Measurements from ENCODE around the gene PELI2.
A peak's percentile ranks its signal among the peaks of the same experiment; 100 is the strongest.

PELI2 gene

GRCh38 chr14:56117765-56118610 lies at the start of gene PELI2:
Gene PELI2, plus strand, starts transcription at chr14:56118411. Its CDS starts 250 bp downstream, at chr14:56118661.
- peak; percentile 100 for DNase-seq

DNA sequence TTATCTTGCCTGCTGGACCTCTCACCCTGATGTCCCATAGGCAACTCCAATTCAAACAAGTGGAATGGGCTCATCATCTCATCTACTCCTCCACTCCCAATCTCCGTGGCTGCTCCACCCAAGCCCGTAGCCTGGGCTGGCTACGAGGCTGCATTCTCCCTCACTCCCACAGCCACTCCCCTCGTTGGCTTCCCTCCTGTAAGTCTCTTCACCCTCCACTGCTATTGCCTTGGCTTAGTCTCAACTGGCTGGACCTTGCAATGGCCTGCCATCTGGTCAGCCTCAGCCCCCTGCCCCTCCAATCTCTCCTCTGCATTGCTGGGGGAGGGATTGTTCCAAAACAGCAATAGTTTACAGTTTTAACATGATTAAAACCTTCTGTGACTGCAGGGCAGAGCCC lies 44.4 kb upstream of the PELI2 start:
- DNase-seq = no peak

- no peak for DNase-seq
These were observed 42.9 kb upstream of the PELI2 start for GRCh38 chr14:56075301-56075700.

DNA sequence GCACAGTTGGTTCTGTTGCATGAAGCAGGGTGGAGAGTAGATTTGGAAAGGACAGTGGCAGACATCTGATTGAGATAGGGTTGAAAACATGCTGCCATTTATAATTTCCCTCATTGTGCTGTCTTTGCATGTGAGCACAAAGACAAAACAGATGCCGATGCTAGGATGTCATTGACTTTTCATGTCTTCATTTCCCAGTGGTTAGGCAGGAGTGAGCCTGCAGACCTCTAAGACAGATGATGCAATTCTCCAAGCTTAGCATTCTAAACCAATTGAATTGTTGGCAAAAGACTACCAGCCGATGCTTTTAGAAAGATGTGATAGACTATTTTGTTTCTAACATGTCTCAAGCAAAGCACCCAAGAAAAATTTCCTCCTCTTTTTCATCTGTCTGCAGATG lies 37.1 kb upstream of the PELI2 start:
- no peak for DNase-seq

- no peak for DNase-seq
These were observed 35.3 kb upstream of the PELI2 start for GRCh38 chr14:56082880-56083279.

DNA sequence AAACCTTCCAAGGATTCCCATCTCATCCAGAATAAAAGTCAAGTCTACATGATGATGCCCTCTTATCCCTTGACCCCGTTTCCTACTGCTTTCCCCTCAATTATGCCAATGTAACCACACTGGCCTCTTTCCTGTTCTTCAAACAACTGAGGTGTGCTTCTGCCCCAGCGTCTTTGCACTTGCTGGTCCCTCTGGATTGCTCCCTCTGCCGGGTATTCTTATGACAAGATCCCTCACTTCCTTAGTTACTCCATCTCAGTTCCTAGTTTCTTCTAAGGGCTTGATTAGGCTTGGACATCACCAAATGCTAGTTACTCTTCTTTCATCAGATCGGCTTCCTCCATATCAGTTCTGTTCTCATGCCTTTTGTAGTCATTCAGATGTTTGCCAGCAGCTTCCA lies 32.7 kb upstream of the PELI2 start:
- DNase-seq = no peak

DNA sequence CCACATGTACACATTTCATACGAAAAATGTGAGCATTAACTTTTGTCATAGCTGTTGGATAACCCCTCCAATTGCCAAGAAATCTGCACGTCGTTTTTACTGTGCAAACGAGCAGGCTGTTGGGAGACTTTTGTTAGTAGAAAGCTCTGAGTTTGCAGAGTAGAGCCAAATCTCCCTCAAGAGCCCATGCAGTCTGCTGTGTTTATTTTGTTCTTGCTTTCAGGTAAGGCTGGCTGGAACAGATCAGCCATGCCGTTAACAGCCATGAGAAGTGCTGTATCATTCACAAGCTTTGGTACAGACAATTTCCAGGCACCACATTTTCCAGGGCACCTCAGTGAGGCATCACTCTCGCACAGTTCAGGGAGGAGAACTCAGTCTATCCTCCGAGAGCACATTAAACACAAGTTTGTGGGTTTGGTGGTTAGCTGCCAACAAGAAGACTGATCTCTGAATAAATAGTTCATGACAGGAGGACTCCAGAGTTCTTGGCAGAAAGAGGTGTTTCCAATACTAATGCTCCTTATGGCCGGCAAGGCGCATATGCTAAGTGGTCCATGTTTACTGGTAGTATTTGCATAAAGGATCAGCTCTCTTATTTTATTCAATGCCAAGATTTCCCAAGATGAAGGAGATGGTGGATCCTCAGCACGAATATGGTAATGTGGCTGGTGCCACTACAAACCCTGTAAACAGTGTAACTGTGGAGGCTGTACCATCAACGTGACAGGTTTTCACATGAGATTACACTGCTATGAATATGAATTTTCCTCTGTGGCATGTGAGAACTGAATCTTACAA lies 30.3 kb upstream of the PELI2 start:
- peak; percentile 17 for DNase-seq

DNA sequence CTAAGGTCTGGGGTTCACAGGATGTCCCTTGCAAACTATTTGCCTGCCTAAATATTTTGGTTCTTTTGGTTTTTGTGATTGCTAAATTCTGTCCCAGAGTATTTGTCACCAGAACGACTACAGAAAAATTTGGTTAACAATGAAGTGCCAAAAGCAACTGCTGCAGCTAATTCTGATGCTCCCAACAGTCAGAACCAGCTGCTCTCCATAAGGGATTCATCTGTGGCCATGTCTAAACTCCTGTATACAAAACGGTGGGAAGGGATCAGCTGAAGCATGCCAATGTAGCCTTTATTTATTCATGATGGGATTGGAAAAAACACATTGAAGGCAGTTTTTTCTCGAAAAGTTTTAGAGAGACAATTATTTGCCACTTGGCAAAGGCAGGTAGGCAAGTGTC lies 29.3 kb upstream of the PELI2 start:
- no peak for DNase-seq

DNA sequence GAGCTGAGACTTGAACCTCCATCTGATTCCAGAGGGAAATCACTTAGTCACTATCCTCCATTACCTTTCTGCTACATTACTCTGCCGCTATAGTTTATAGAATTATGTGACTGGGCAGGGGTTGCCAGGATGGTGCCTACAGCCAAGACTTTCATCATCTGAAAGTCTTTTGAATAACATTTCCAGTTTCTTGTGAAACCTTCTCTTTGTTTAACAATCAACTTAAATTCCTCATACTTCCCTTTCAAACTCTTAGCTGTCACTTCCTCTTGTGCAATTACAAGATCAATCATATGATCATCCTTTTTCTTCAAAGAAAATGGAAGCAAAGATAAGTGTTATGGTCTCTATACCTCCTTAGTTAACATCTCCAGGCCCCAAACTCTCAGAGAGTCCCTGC lies 25.4 kb upstream of the PELI2 start:
- no peak for DNase-seq

DNA sequence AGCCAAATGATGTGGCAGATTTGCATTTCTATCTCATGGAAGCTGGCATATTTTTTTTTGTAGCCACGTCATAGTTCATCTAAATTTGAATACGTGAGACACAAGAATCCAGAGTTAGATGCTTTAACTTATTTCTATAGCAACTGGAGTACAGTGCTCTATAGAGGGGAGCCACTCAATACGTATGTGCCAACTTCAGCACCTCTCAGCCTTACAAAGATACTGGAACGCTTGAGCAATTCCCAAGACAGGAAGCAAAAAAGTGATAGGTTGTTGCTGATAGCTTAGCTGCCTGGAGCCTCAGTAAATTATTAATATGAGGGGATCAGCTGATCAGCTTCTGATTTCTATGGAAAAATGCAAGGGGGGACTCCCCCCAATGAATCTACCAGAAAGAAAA lies 24.1 kb upstream of the PELI2 start:
- no peak for DNase-seq

DNA sequence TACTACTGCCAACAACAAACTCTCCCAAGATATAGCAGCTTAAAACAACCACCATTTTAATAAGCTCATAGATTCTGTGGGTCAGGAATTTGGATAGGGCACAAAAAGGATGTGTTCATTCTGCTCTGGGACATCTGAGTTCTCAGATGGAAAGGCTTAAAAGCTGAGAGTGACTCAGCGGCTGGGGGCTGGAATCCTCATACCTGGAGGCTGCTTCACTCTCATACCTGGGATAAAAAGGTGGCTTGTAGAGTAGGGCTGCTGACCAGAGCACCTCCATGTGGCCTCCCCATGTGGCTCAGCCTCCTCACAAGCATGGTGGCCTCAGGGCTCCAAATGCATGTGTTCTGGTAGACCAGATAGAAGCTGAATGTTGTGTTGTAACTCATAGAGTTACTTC lies 20.2 kb upstream of the PELI2 start:
- no peak for DNase-seq

DNA sequence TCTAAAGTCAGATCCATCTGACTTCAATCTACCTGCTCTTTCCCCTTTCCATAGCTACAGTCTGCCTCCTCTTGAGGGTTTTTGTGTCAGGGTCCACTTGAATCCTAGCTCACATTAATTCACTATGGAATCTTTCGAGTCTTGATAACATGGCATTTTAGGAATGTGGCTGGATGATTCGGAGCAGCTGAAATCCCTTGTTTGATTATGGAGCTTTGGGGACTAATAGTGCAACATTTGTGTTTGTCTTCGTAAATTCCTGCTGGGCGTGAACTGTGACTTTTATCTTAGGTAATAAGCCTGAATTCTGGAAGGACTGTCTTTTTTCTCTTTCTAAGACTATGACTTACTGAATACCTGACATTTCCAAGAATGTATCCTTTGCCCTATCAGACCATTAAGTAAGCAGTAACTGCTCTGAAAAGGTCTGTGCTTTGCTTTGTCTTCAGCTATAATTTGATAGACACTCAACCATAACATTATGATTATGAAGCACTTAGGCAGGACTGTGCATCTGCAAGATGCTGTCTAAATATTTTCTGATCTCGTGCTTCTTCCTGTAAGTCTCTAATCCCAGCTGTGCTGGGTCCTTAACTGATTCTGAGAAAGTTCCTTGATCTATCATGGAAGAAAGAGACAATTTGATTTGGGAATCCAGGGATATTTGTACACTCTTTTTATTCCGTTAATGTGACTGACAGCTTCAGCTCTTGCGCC lies 19.0 kb upstream of the PELI2 start:
- no peak for DNase-seq

GRCh38 chr14:56100556-56100955 lies 17.7 kb upstream of the PELI2 start:
- DNase-seq = peak; percentile 73

DNA sequence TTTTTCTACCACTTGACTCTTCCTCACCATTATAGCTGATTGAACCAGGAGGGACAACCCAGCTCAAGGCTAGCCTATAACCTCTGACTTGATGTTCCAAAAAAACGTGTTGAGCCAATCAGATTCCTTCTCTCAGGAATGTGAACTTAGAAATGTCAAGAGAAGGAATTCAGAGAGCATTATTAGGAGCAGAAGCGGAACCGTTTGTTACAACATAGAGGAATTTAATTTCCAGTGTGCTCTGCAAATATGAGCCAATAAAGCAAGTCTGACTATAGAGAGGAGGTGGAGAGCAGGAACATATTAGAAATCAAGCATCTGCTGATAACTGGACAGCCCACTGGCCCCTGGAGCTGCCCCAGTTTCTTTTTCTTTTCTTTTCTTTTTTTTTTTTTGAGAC lies 15.3 kb upstream of the PELI2 start:
- DNase-seq = no peak

DNA sequence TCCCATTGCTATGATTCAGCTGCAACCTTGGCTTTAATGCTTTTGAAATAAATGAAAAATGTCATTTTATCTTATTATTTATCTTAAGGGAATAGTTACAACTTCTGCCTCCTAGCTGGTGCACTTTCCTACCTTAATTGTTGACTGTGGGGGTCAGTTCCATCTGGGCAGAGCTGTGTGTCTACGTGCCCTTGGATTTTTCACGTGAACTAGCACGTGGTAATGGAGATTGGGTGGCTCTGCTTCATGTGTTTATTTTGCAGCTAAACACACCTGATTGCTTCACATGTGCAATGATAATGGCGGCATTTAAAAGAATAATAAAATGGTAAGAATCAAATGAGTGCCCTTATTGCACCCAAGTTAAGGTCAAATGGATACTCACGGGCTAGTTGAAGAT lies 10.6 kb upstream of the PELI2 start:
- DNase-seq = no peak

DNA sequence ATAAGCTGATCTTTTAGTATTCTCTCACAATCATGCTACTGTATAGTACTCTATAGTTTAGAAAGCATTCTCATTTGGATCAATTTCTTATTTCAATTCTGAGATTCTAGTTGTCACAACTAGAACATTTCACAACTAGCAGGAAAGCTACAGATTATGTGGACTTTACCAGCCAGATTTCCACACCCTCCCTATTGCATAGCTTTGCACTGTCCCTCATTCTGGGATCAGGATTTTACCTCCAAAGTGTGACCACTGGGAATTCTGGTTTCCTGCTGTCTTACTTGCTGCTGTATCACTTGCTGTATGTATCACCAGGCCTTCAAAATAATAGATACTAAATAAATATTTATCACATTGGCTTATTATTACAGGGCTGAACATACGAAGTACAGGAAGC lies 10.2 kb upstream of the PELI2 start:
- DNase-seq = no peak

DNA sequence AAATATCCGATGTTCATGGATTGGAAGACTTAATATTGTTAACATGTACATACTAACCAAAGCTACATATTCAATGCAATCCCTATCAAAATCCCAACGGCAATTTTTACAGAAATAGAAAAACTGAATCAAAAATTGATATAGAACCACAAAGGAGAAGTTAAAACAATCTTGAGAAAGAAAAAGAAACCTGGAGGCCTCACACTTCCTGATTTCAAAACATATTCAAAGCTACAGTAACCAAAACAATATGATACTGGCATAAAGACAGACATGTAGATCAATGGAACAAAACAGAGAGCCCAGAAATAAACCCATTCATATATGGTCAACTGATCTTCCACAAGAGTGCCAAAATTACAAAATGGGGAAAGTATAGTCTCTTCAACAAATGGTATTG lies 5.4 kb upstream of the PELI2 start:
- no peak for DNase-seq

GRCh38 chr14:56115334-56115870 lies 2.8 kb upstream of the PELI2 start:
- peak; percentile 100 for DNase-seq

- DNase-seq = peak; percentile 86
These were observed 2.0 kb upstream of the PELI2 start for GRCh38 chr14:56115976-56116893.

GRCh38 chr14:56118611-56119181 lies 485 bp downstream of the PELI2 start:
- peak; percentile 87 for DNase-seq

DNA sequence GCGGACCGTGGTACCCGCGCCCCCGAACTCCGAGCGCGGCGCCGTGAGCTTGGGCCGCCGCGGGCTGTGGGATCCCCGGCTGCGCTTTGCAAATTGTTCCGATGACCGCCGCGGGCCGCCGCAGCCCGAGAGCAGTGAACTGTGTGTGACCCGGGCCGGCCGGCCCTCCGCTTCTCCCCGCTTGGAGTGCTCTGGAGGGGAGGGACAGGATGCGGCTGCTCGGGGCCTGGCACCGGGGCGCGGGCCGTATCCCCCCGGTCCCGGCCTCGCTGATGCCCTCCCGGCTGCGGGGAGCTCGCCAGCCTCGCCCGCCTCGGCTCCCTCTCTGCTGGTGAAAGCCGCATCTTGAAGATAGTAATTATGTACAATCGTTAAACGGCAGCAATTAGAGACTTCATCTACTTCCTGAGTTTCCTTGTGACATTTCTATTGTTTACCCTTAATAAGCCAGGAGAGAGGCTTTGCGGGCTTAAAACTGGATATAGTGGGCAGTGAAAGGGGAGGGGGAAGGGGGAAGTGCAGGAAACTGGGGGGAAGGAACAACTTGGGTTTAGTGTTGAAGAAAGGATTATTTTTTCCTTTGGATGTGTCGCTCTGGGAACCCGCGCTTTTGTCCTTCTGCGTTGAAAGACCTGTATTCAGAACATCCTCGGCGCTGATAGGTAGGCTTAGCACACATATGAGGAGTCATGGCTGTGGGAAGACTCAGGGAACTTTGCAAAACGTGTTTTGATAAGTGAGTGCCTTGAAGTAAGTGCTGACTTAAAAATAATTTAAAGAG lies 1.2 kb downstream of the PELI2 start:
- DNase-seq = peak; percentile 95

Data from NCI-H82 (cell line).